Astrocyte of the spinal cord (primary cell): ENCODE measurements around the gene CABLES2.

Experiments used
- DNase-seq: peaks from one replicate; pipeline ENCODE4 v3.0.0; 2011; ENCODE audit warnings: low read depth, low spot score
- H3K4me3 ChIP-seq: 2 replicates; pipeline ENCODE4 v1.5.1; 2011; ENCODE audit warnings: low read depth, mild to moderate bottlenecking, low read length, moderate library complexity
- CTCF ChIP-seq: IDR thresholded peaks from 2 replicates; pipeline ENCODE4 v1.5.1; 2012; ENCODE audit warnings: low read depth, mild to moderate bottlenecking, low read length, inconsistent platforms
- in situ Hi-C: cut with HindIII; loops from 2 replicates; pipeline ENCODE4 v1.10.0; 2017; ENCODE audit warnings: low sequenced_read_pairs

CABLES2 gene

GRCh38 chr20:62388839-62389600 is 18.1 kb downstream of the CABLES2 start:
- in situ Hi-C loops: no loop called here
- no peak overlapping the region for H3K4me3 ChIP-seq
- no peak for DNase-seq
- TF ChIP-seq CTCF: no peak

GRCh38 chr20:62387933-62388635 is 19.0 kb downstream of the CABLES2 start:
- TF ChIP-seq CTCF: no peak
- in situ Hi-C loops: no loop called here
- H3K4me3 ChIP-seq: peak overlapping the region; percentile 99
- no peak for DNase-seq

GRCh38 chr20:62387219-62387913 is 19.7 kb downstream of the CABLES2 start:
- TF ChIP-seq CTCF: no peak
- peak overlapping the region; percentile 99 for H3K4me3 ChIP-seq
- DNase-seq: no peak
- in situ Hi-C loops: no loop called here

- no peak for TF ChIP-seq CTCF
- DNase-seq: peak; percentile 88
- in situ Hi-C loops: no loop called here
- peak within 1 kb of the TSS; percentile 99 for H3K4me3 ChIP-seq
Observed at GRCh38 chr20:62386383-62387218, 20.5 kb downstream of the CABLES2 start, which contains the start of gene RPS21. Gene RPS21, plus strand, starts transcription at chr20:62387103. Its CDS starts 236 bp downstream, at chr20:62387339.

- no peak overlapping the region for H3K4me3 ChIP-seq
- DNase-seq: peak; percentile 72
- peak; percentile 97 for TF ChIP-seq CTCF
- in situ Hi-C loops: no loop called here
Observed at GRCh38 chr20:62382306-62383198, 24.5 kb downstream of the CABLES2 start.
